Endothelial cell of umbilical vein (primary cell): ENCODE data around the gene PHB1. TPM values are rescaled to one million over a fixed set of nuclear protein-coding genes. Genes with fewer than 3 reads are reported as not detected.
A peak's percentile ranks its signal among the peaks of the same experiment; 100 is the strongest.

ENCODE experiments used
- BruUV-seq: library from RNA; stranded (reverse); fragments of 400-500 nt; replicated peaks from 2 replicates; lab custom pipeline; 2021; lab: Mats Ljungman, UMichigan
- CTCF ChIA-PET: fragments of 300-600, 350-600 bp; sonication (Branson Sonifier 250); formaldehyde crosslinking; loops from one replicate; lab custom pipeline; 2021; ENCODE audit warnings: antibody characterized with exemption, inconsistent platforms; lab: Charles Lee
- POLR2A ChIA-PET: fragments of 300-600, 350-600 bp; sonication (Branson Sonifier 250); formaldehyde crosslinking; loops from one replicate; lab custom pipeline; 2021; ENCODE audit warnings: antibody characterized with exemption, inconsistent platforms; lab: Charles Lee
- DNase-seq: peaks from one replicate; pipeline ENCODE4 v3.0.0-alpha.2; 2011; ENCODE audit warnings: low read depth, low spot score
- FAIRE-seq: peaks from 2 replicates; lab custom pipeline; 2011; peaks lifted over from hg19 to GRCh38; lab: Jason Lieb, UNC
- H2AFZ ChIP-seq: 2 replicates; pipeline ENCODE4 v1.6.0; 2012; ENCODE audit warnings: low read depth, low read length, control low read depth, inconsistent platforms
- H3K27ac ChIP-seq: 2 replicates; pipeline ENCODE4 v1.5.1; 2011; ENCODE audit warnings: low read depth, mild to moderate bottlenecking, control low read depth, low read length, moderate library complexity; ENCODE audit not compliant: insufficient read depth
- H3K27me3 ChIP-seq, 2 experiments: 2 replicates each; pipeline versions ENCODE4 v1.6.0 to v1.6.1; 2011; ENCODE audit warnings: low read length in 2 of 2, mixed read lengths in 1 of 2; ENCODE audit not compliant: control insufficient read depth in 2 of 2, insufficient read depth in 2 of 2
- H3K36me3 ChIP-seq, 2 experiments: 2 replicates in 1 of 2; 3 replicates in 1 of 2; pipeline ENCODE4 v1.5.1; 2011; ENCODE audit warnings: low read length in 2 of 2, mild to moderate bottlenecking in 1 of 2, moderate library complexity in 1 of 2; ENCODE audit not compliant: control insufficient read depth in 2 of 2, insufficient read depth in 2 of 2; ENCODE audit errors: extremely low read depth in 1 of 2
- H3K4me1 ChIP-seq: 3 replicates; pipeline ENCODE4 v1.5.1; 2011; ENCODE audit warnings: mild to moderate bottlenecking, low read length; ENCODE audit not compliant: control insufficient read depth, insufficient read depth; ENCODE audit errors: extremely low read depth
- H3K4me2 ChIP-seq: 2 replicates; pipeline ENCODE4 v1.6.1; 2011; ENCODE audit warnings: low read length, control low read depth, mixed read lengths; ENCODE audit not compliant: insufficient read depth
- H3K4me3 ChIP-seq, 3 experiments: fragments of 200-600 bp in 1 of 3; sonication (generic), shearing (Covaris generic) in 1 of 3; replicated peaks in 1 of 3; 2 replicates each; pipeline ENCODE4 v1.5.1; 2011 to 2016; ENCODE audit warnings: control low read depth in 3 of 3, low read length in 3 of 3, mild to moderate bottlenecking in 2 of 3, inconsistent platforms in 1 of 3, low read depth in 1 of 3, moderate library complexity in 1 of 3; ENCODE audit not compliant: insufficient read depth in 1 of 3
- H3K79me2 ChIP-seq: 2 replicates; pipeline ENCODE4 v1.6.0; 2012; ENCODE audit warnings: low read length, inconsistent platforms; ENCODE audit not compliant: control insufficient read depth, insufficient read depth
- H3K9ac ChIP-seq: replicated peaks from 2 replicates; pipeline ENCODE3; 2011; ENCODE audit warnings: low read length, control low read depth; ENCODE audit not compliant: insufficient read depth; ENCODE audit errors: extremely low read depth
- H3K9me1 ChIP-seq: replicated peaks from 3 replicates; pipeline ENCODE4 v1.6.0; 2011; ENCODE audit warnings: mild to moderate bottlenecking, low read length; ENCODE audit not compliant: control insufficient read depth, insufficient read depth; ENCODE audit errors: extremely low read depth
- H3K9me3 ChIP-seq: replicated peaks from 2 replicates; pipeline ENCODE4 v1.5.1; 2012; ENCODE audit warnings: low read length, inconsistent platforms; ENCODE audit not compliant: control insufficient read depth, insufficient read depth
- H4K20me1 ChIP-seq: replicated peaks from 2 replicates; pipeline ENCODE3; 2011; ENCODE audit warnings: mild to moderate bottlenecking, low read length; ENCODE audit not compliant: control insufficient read depth, insufficient read depth; ENCODE audit errors: extremely low read depth
- CTCF ChIP-seq, 2 donors: IDR thresholded peaks; 1 replicate in 1 of 2; 2 replicates in 1 of 2; pipeline ENCODE4 v1.5.1; 2011; ENCODE audit warnings: low read length in 2 of 2, mild to moderate bottlenecking in 2 of 2, moderate library complexity in 2 of 2, control low read depth in 1 of 2, inconsistent platforms in 1 of 2, low read depth in 1 of 2; ENCODE audit not compliant: insufficient read depth in 1 of 2; ENCODE audit errors: extremely low read depth in 1 of 2
- EZH2 ChIP-seq: IDR thresholded peaks from 2 replicates; pipeline ENCODE4 v1.6.1; 2012; ENCODE audit warnings: borderline replicate concordance, low read depth, mild to moderate bottlenecking, moderate library complexity, low read length, inconsistent platforms; ENCODE audit not compliant: severe bottlenecking
- FOS ChIP-seq: IDR thresholded peaks from 2 replicates; pipeline ENCODE4 v1.6.1; 2011; ENCODE audit warnings: mild to moderate bottlenecking, low read length, moderate library complexity, borderline replicate concordance; ENCODE audit not compliant: insufficient read depth
- GATA2 ChIP-seq: IDR thresholded peaks from 2 replicates; pipeline ENCODE4 v1.7.0; 2011; ENCODE audit warnings: low read depth, mild to moderate bottlenecking, moderate library complexity, mixed read lengths, low read length; ENCODE audit not compliant: insufficient read length, insufficient read depth
- JUN ChIP-seq: IDR thresholded peaks from 2 replicates; pipeline ENCODE4 v1.6.1; 2011; ENCODE audit warnings: borderline replicate concordance, low read depth; ENCODE audit not compliant: insufficient read length, insufficient read depth
- MAX ChIP-seq: IDR thresholded peaks from 2 replicates; pipeline ENCODE4 v1.6.1; 2011; ENCODE audit not compliant: insufficient read depth, insufficient read length
- MYC ChIP-seq: IDR thresholded peaks from one replicate; pipeline ENCODE4 v1.6.1; 2011; ENCODE audit warnings: mild to moderate bottlenecking, low read depth, low read length
- POLR2A ChIP-seq: IDR thresholded peaks from 2 replicates; pipeline ENCODE4 v1.6.1; 2012; ENCODE audit warnings: low read depth, mild to moderate bottlenecking, control low read depth, low read length
- POLR2AphosphoS5 ChIP-seq: IDR thresholded peaks from 2 replicates; pipeline ENCODE4 v1.6.1; 2012; ENCODE audit warnings: low read depth, mild to moderate bottlenecking, control low read depth, low read length, moderate library complexity; ENCODE audit not compliant: insufficient read depth
- dilution Hi-C: fragments of 300-500 bp; cut with MboI; formaldehyde crosslinking; loops from one replicate; pipeline ENCODE4 v1.15.0; 2019; ENCODE audit warnings: low sequenced_read_pairs; ENCODE audit not compliant: extremely low pct_ligation_motif_present
- intact Hi-C: fragments of 100-400 bp; cut with micrococcal nuclease; formaldehyde crosslinking; loops from one replicate; pipeline ENCODE4 v1.10.0; 2022
- polyA plus RNA-seq, 4 experiments: library from polyadenylated mRNA; depleted of rRNA in 3 of 4; stranded (reverse) in 3 of 4; unstranded in 1 of 4; fragments of >200 nt; gene quantifications; 2 replicates each; pipeline versions ENCODE4 v1.2.1 to v1.2.3, GENCODE V29; 2011 to 2012; ENCODE audit warnings: missing spikeins in 1 of 4
- total RNA-seq: library from RNA; stranded (reverse); gene quantifications from 2 replicates; pipeline ENCODE4 v1.2.3, GENCODE V29; 2021

Gene PHB1
- total and polyA plus RNA-seq, 2 donors (not counting 3 experiments of a cell fraction or from before 2014, with no cell fraction given): 222 to 287 TPM

- Histone ChIP-seq H3K9me1 (no peaks in the 10 kb centered on the region), H3K4me2 (no peak overlapping the region), H3K9ac (no peak overlapping the region), H2AFZ (peak overlapping the region; percentile 31), H3K27me3 (no peaks in the 10 kb centered on the region), H3K79me2 (no peaks in the 10 kb centered on the region), H3K9me3 (no peaks in the 10 kb centered on the region), H3K27ac (no peak overlapping the region), H3K4me1 (peaks cover 19% of the 10 kb centered on the region), H4K20me1 (no peaks in the 10 kb centered on the region), H3K4me3 (no peak overlapping the region), H3K36me3 (no peaks in the 10 kb centered on the region)
- ChIA-PET CTCF (interaction anchor here (0.9 to 6.1 kb wide), 6 partner anchors 25 to 163 kb away, joined by 3 to 79 read pairs (median 4); no protein-coding TSS in a partner anchor), POLR2A (no interaction called here)
- TF ChIP-seq MAX: no peak
- TF ChIP-seq FOS: no peak
- no peak for TF ChIP-seq POLR2A
- no peak for TF ChIP-seq POLR2AphosphoS5
- no peak for TF ChIP-seq GATA2
- TF ChIP-seq EZH2: no peak
- TF ChIP-seq JUN: no peak
- TF ChIP-seq MYC: no peak
- no peak for TF ChIP-seq CTCF (IDR thresholded peaks at IDR 0.05; ENCODE audit: extremely low read depth in 1 of 2, insufficient read depth in 1 of 2, low read depth in 1 of 2, low read length in 2 of 2)
- dilution Hi-C loops (no loop called here), intact Hi-C loops (loop anchor here (2.0 kb wide), 2 partner anchors 31 to 167 kb away; partner anchors contain the start of gene ZNF652)
- FAIRE-seq: peak; percentile 26
- BruUV-seq: no TSS peak
- peak; percentile 19 for DNase-seq
These were observed 21.0 kb downstream of the PHB1 start for GRCh38 chr17:49393491-49394255.
